HepG2 (cell line): ENCODE measurements around the gene PLK2. TPM values are rescaled to one million over a fixed set of nuclear protein-coding genes. Genes with fewer than 3 reads are reported as not detected.

Experiments used
- CREB3 ChIP-seq: sonication (generic); formaldehyde crosslinking; IDR thresholded peaks from 2 replicates; pipeline ENCODE4 v1.5.0; 2020; ENCODE audit warnings: missing genetic modification reagents
- DPF2 ChIP-seq: sonication (generic); formaldehyde crosslinking; IDR thresholded peaks from 2 replicates; pipeline ENCODE4 v1.4.0; 2020; ENCODE audit warnings: mild to moderate bottlenecking, low read depth, missing genetic modification reagents, borderline replicate concordance
- KLF16 ChIP-seq, 2 experiments: sonication (generic) in 1 of 2; formaldehyde crosslinking in 1 of 2; IDR thresholded peaks; 2 replicates each; pipeline versions ENCODE4 v1.6.1 to v1.8.0; 2016 to 2023; ENCODE audit warnings: missing genetic modification reagents in 2 of 2, missing compliant biosample characterization in 1 of 2
- MYC ChIP-seq: sonication (generic); formaldehyde crosslinking; IDR thresholded peaks from 2 replicates; pipeline ENCODE4 v1.9.0; 2021; ENCODE audit warnings: missing genetic modification reagents, borderline replicate concordance
- SMAD1 ChIP-seq: sonication (generic); formaldehyde crosslinking; IDR thresholded peaks from 2 replicates; pipeline ENCODE4 v1.4.0; 2020; ENCODE audit warnings: missing genetic modification reagents, low read depth, mild to moderate bottlenecking, borderline replicate concordance
- SYNCRIP ChIP-seq: fragments of 200-400 bp; formaldehyde crosslinking; IDR thresholded peaks from 2 replicates; pipeline ENCODE4 v1.6.1; 2018; ENCODE audit warnings: mild to moderate bottlenecking, low read depth, low read length; ENCODE audit not compliant: insufficient read depth
- ZNF430 ChIP-seq: sonication (generic); formaldehyde crosslinking; IDR thresholded peaks from 2 replicates; pipeline ENCODE4 v1.9.0; 2021; ENCODE audit warnings: mild to moderate bottlenecking, missing genetic modification reagents
- ZNF580 ChIP-seq: IDR thresholded peaks from 2 replicates; pipeline ENCODE4 v1.6.1; 2016; ENCODE audit warnings: low read depth, borderline replicate concordance
- ZNF609 ChIP-seq: sonication (generic); formaldehyde crosslinking; IDR thresholded peaks from 2 replicates; pipeline ENCODE4 v1.4.0; 2020; ENCODE audit warnings: mild to moderate bottlenecking, missing genetic modification reagents, borderline replicate concordance
- polyA plus RNA-seq, 8 experiments: library from polyadenylated mRNA; depleted of rRNA in 3 of 8; stranded (reverse) in 7 of 8; unstranded in 1 of 8; fragments of >200 nt; fragmentation: Illumina TruSeq in 4 of 8; extraction: Trizol in 4 of 8; gene quantifications; 2 replicates each; pipeline versions ENCODE4 v1.2.1 to v1.2.3, GENCODE V29; 2011 to 2016; ENCODE audit warnings: low read depth in 4 of 8, missing spikeins in 1 of 8, mixed read lengths in 1 of 8; ENCODE audit not compliant: insufficient read depth in 1 of 8
- total RNA-seq, 5 experiments: library from RNA; depleted of rRNA; stranded (reverse); fragments of >200 nt; fragmentation: Illumina TruSeq; extraction: Trizol; gene quantifications; 2 replicates each; pipeline ENCODE4 v1.2.3, GENCODE V29; 2016; ENCODE audit warnings: low read depth in 1 of 5
- TF ChIP-seq, protein P1 (sequence below), 2 experiments: sonication (generic) in 1 of 2; formaldehyde crosslinking in 1 of 2; IDR thresholded peaks; 2 replicates each; pipeline versions ENCODE4 v1.4.0 to v1.6.1; 2016 to 2020; ENCODE audit warnings: borderline replicate concordance in 1 of 2, low read depth in 1 of 2, mild to moderate bottlenecking in 1 of 2, missing genetic modification reagents in 1 of 2
- TF ChIP-seq, protein P2 (sequence below): sonication (generic); formaldehyde crosslinking; IDR thresholded peaks from 2 replicates; pipeline ENCODE4 v1.5.1; 2020; ENCODE audit warnings: missing genetic modification reagents, mild to moderate bottlenecking, borderline replicate concordance
- TF ChIP-seq, protein P3 (sequence below): sonication (generic); formaldehyde crosslinking; IDR thresholded peaks from 2 replicates; pipeline ENCODE4 v1.4.0; 2020; ENCODE audit warnings: missing genetic modification reagents

The PLK2 gene
- total and polyA plus RNA-seq, 2 of the 13 experiments (the other 11 are each of a cell fraction or from before 2014, with no cell fraction given) = 9.6 to 29.6 TPM

DNA sequence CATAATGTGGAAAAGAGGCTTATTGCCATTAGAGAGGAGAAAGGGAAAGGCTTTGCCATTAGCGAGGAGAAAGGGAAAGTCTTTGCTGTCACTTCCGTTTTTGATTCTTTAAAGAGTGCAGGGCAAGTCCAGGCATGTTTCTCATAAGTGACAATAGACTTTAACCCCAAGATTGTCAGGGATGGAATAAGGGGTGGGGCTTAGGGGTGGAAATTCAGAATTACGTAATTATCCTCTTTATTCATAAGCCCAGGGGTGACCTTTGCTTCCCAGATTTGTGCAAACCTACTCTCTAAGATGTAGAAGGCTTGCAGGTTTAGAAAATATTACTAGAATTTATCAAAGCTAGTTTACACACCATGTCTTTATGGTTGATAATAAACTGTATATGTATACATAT, 2.3 kb upstream of the PLK2 start (continued):
- TF ChIP-seq ZNF580 (CRISPR knock-in tag) (no peak), SMAD1 (CRISPR knock-in tag) (no peak), DPF2 (no peak), MYC (CRISPR knock-in tag) (no peak), ZNF430 (CRISPR knock-in tag) (no peak), KLF16 (CRISPR knock-in tag; IDR thresholded peaks at IDR 0.05) (no peak), CREB3 (CRISPR knock-in tag) (no peak), SYNCRIP (no peak), ZNF609 (CRISPR knock-in tag) (no peak)
- TF ChIP-seq, protein P1, sequence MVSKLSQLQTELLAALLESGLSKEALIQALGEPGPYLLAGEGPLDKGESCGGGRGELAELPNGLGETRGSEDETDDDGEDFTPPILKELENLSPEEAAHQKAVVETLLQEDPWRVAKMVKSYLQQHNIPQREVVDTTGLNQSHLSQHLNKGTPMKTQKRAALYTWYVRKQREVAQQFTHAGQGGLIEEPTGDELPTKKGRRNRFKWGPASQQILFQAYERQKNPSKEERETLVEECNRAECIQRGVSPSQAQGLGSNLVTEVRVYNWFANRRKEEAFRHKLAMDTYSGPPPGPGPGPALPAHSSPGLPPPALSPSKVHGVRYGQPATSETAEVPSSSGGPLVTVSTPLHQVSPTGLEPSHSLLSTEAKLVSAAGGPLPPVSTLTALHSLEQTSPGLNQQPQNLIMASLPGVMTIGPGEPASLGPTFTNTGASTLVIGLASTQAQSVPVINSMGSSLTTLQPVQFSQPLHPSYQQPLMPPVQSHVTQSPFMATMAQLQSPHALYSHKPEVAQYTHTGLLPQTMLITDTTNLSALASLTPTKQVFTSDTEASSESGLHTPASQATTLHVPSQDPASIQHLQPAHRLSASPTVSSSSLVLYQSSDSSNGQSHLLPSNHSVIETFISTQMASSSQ (IDR thresholded peaks at IDR 0.05; ENCODE audit: low read depth) = no peak
- TF ChIP-seq, protein P1 (CRISPR knock-in tag; IDR thresholded peaks at IDR 0.05; ENCODE audit: borderline replicate concordance) = no peak
- TF ChIP-seq, protein P2, sequence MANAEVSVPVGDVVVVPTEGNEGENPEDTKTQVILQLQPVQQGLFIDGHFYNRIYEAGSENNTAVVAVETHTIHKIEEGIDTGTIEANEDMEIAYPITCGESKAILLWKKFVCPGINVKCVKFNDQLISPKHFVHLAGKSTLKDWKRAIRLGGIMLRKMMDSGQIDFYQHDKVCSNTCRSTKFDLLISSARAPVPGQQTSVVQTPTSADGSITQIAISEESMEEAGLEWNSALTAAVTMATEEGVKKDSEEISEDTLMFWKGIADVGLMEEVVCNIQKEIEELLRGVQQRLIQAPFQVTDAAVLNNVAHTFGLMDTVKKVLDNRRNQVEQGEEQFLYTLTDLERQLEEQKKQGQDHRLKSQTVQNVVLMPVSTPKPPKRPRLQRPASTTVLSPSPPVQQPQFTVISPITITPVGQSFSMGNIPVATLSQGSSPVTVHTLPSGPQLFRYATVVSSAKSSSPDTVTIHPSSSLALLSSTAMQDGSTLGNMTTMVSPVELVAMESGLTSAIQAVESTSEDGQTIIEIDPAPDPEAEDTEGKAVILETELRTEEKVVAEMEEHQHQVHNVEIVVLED (CRISPR knock-in tag) = no peak
- TF ChIP-seq, protein P3, sequence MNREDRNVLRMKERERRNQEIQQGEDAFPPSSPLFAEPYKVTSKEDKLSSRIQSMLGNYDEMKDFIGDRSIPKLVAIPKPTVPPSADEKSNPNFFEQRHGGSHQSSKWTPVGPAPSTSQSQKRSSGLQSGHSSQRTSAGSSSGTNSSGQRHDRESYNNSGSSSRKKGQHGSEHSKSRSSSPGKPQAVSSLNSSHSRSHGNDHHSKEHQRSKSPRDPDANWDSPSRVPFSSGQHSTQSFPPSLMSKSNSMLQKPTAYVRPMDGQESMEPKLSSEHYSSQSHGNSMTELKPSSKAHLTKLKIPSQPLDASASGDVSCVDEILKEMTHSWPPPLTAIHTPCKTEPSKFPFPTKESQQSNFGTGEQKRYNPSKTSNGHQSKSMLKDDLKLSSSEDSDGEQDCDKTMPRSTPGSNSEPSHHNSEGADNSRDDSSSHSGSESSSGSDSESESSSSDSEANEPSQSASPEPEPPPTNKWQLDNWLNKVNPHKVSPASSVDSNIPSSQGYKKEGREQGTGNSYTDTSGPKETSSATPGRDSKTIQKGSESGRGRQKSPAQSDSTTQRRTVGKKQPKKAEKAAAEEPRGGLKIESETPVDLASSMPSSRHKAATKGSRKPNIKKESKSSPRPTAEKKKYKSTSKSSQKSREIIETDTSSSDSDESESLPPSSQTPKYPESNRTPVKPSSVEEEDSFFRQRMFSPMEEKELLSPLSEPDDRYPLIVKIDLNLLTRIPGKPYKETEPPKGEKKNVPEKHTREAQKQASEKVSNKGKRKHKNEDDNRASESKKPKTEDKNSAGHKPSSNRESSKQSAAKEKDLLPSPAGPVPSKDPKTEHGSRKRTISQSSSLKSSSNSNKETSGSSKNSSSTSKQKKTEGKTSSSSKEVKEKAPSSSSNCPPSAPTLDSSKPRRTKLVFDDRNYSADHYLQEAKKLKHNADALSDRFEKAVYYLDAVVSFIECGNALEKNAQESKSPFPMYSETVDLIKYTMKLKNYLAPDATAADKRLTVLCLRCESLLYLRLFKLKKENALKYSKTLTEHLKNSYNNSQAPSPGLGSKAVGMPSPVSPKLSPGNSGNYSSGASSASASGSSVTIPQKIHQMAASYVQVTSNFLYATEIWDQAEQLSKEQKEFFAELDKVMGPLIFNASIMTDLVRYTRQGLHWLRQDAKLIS (CRISPR knock-in tag) = no peak
